Body of pancreas (tissue), 4 donors: ENCODE measurements around the gene CORO7. TPM values are rescaled to one million over a fixed set of nuclear protein-coding genes. Genes with fewer than 3 reads are reported as not detected.

ENCODE experiments used
- ATAC-seq: fragments of 150-250 bp; one replicate; pipeline ENCODE4 v1.9.1; 2016
- DNase-seq, 4 donors: peaks; one replicate each; pipeline ENCODE4 v3.0.0-alpha.2; 2019
- H3K27ac ChIP-seq, 4 donors: fragments of 200-600 bp; sonication (generic); 1 replicate in 3 of 4; 2 replicates in 1 of 4; pipeline versions ENCODE4 v1.5.1 to v1.6.1; 2016 to 2019; ENCODE audit warnings: mild to moderate bottlenecking in 1 of 4, mixed read lengths in 1 of 4, moderate library complexity in 1 of 4
- H3K27me3 ChIP-seq, 2 donors: fragments of 200-600 bp; sonication (generic); one replicate each; pipeline ENCODE4 v1.6.0; 2016; ENCODE audit warnings: mild to moderate bottlenecking in 1 of 2
- H3K36me3 ChIP-seq, 2 donors: fragments of 200-600 bp; sonication (generic); replicated peaks in 1 of 2; 2 replicates each; pipeline ENCODE4 v1.5.1; 2016; ENCODE audit warnings: low read depth in 2 of 2; ENCODE audit not compliant: insufficient read depth in 1 of 2
- H3K4me1 ChIP-seq: fragments of 200-600 bp; sonication (generic); one replicate; pipeline ENCODE4 v1.6.0; 2016
- H3K4me3 ChIP-seq, 2 donors: fragments of 200-600 bp; sonication (generic); 1 replicate in 1 of 2; 2 replicates in 1 of 2; pipeline ENCODE4 v1.5.1; 2016 to 2019
- H3K9me3 ChIP-seq, 3 donors: fragments of 200-600 bp; sonication (generic); 1 replicate in 2 of 3; 2 replicates in 1 of 3; pipeline ENCODE4 v1.5.1; 2016
- POLR2A ChIP-seq, 3 donors: fragments of 450-650 bp; IDR thresholded peaks; one replicate each; pipeline ENCODE4 v1.6.1; 2016; ENCODE audit warnings: antibody characterized with exemption in 3 of 3, mild to moderate bottlenecking in 2 of 3
- WGBS, 2 donors: methylation state at CpG; one replicate each; pipeline ENCODE4 v1.1.5; 2017; 5-methylcytosine and 5-hydroxymethylcytosine counted together
- intact Hi-C: fragments of 100-400 bp; cut with DNase I; formaldehyde crosslinking; loops from one replicate; pipeline ENCODE4 v1.15.1; 2023
- total RNA-seq, 2 donors: library from RNA; depleted of rRNA; stranded (reverse); fragments of >200 nt; gene quantifications; one replicate each; pipeline ENCODE4 v1.1.0, GENCODE V29; 2016
- TF ChIP-seq, protein P1 (sequence below), 7 experiments: fragments of 450-650 bp in 4 of 7; fragments of 200-600 bp in 3 of 7; sonication (generic) in 3 of 7; IDR thresholded peaks; one replicate each; pipeline ENCODE4 v1.5.1; 2016 to 2019; ENCODE audit warnings: antibody characterized with exemption in 7 of 7

The CORO7 gene
- total RNA-seq, 2 donors from 2014 or later, result 13.2 to 48.8 TPM

DNA sequence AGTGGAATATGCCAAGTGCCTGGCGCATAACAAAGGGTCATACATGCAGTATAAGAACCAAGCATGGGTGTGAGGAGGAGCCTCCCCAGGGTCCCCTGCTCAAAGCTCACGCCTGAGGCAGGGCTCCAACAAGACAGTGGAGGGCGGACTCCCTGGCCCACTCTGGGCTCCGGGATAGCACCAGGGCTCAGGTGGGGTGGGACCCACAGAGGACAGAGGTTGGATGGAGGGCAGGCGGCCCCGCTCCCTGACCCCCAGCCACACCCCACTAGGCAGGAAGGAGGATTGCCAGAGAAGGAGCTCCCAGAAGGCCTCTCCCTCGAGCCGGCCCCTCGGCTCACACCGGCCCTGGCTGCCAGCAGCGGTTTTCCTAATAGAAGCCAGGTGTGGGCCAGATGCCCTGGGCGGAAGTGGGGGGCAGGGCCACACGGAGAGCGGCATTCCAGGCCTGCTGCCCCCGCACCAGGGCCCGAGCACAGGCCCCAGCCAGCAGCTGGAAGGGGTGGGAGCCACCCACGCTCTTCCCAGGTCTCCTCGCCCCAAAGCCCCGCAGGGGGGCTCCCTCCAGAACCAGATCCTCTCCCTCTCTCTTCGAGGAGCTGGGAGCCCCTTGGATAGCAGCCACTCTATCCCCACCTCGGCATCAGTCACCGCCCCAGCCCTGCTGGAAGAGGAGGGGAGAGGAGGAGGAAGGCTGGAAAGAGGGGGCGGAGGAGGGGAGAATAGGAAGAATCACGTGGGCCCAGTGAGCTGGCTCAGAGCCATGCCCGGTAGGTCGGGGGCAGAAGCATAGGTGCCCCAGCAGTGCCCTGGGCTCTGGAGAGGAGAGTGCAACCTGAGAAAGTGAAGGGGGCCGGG is 23.8 kb downstream of the CORO7 start:
- peak; percentile 39 for ATAC-seq
- no peaks in the 10 kb centered on the region for H3K36me3 ChIP-seq
- H3K27ac ChIP-seq, result peak overlapping the region in 2 of 4 donors; percentile 42 to 43
- TF ChIP-seq POLR2A (IDR thresholded peaks at IDR 0.05), result no peak
- TF ChIP-seq, protein P1, sequence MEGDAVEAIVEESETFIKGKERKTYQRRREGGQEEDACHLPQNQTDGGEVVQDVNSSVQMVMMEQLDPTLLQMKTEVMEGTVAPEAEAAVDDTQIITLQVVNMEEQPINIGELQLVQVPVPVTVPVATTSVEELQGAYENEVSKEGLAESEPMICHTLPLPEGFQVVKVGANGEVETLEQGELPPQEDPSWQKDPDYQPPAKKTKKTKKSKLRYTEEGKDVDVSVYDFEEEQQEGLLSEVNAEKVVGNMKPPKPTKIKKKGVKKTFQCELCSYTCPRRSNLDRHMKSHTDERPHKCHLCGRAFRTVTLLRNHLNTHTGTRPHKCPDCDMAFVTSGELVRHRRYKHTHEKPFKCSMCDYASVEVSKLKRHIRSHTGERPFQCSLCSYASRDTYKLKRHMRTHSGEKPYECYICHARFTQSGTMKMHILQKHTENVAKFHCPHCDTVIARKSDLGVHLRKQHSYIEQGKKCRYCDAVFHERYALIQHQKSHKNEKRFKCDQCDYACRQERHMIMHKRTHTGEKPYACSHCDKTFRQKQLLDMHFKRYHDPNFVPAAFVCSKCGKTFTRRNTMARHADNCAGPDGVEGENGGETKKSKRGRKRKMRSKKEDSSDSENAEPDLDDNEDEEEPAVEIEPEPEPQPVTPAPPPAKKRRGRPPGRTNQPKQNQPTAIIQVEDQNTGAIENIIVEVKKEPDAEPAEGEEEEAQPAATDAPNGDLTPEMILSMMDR (IDR thresholded peaks at IDR 0.05), result no peak
- no peak overlapping the region for H3K4me3 ChIP-seq
- H3K27me3 ChIP-seq, result no peaks in the 10 kb centered on the region
- no peaks in the 10 kb centered on the region for H3K9me3 ChIP-seq
- no peaks in the 10 kb centered on the region for H3K4me1 ChIP-seq
- DNase-seq, result peak in 1 of 4 donors; percentile 28
- intact Hi-C loops, result no loop called here
- 63 to 74% methylated on average over 9 to 23 of the region's 27 CpGs for WGBS, 2 donors

DNA sequence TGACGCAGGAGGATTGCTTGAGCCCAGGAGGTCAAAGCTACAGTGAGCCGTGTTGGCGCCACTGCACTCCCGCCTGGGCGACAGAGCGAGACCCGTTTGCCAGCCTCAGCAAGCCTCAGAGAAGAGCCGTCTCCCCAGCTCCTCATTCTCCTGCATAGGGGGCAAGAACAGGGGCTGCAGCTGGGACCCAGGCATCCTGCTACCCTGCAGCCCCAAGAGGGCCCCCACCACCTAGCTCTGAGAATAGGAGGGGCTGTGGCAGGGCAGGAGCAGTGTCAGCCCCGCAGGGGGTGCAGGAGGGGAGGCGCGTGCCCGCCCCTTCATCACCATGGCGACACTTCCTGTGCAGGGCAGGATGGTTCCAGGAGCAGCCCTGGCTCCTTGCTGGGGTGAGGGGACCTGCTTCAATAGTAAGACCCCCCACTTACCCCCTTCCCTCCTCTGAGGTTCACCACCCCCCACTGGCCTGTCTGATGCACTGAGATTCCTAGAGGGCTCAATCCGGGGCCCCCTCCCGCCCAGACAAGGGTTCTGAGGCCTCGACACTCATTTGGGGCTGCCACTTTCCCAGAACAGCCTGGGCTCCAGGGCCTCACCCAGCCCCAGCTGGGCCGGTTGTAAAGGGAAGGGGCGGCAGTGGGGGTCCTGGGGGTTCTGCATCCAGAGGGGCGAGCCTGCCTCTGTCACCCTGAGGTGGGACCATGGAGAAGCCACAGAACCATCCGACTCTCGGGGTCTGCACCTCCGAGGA is 24.6 kb downstream of the CORO7 start:
- no peaks in the 10 kb centered on the region for H3K4me1 ChIP-seq
- peak overlapping the region in 1 of 4 donors; percentile 43 for H3K27ac ChIP-seq
- no peak overlapping the region for H3K4me3 ChIP-seq
- H3K9me3 ChIP-seq, result no peaks in the 10 kb centered on the region
- 89 to 92% methylated on average over 12 to 20 of the region's 22 CpGs for WGBS, 2 donors
- intact Hi-C loops, result no loop called here
- TF ChIP-seq POLR2A (IDR thresholded peaks at IDR 0.05), result no peak
- TF ChIP-seq, protein P1 (IDR thresholded peaks at IDR 0.05), result no peak
- H3K36me3 ChIP-seq, result no peaks in the 10 kb centered on the region
- ATAC-seq, result no peak
- DNase-seq, result peak in 1 of 4 donors; percentile 7
- H3K27me3 ChIP-seq, result no peaks in the 10 kb centered on the region

DNA sequence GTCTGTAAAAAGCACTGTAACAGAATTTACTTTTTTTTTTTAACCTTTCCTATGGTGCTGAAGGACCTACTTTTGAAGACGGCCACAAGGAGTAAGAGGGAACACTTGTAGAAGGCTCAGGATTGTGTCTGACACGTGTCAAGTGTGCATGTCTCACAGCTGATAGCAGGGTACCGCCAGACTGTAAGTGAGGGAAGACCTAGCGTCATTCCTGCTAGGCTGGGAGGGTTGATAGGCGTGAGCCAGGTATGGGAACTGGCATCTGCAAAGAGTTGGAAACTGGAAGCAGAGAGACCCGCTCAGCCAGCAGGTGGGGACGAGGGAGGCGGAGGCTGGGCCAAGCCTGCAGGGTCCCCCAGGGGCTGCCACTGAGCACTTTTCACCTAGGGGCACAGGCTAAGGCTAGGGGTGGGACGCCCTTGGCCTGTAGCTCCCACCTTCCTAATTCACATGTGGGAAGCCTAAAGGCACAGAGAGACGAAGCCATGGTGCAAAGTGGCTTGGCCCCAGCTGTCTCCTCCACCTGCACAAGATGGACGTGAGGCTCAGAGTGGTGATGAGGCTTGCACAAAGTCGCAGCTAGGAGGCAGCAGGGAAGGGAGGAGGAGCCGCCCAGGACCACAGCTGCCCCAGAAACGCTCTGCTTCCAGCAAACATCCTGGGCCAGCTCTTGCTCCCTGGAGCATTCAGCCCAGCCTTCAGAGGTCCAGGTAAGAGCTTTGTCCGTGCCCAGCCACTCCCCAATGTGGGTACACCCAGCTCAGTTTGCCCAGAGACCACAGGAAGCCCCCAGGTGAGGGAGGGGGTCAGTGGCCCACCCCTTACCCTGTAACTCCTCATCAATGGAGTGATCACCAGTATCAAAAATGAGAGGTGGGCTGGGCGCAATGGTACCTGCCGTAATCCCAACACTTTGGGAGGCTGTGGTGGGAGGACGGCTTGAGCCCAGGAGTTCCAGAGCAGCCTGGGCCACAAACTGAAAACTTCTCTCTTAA is 25.8 kb downstream of the CORO7 start:
- no peak for ATAC-seq
- intact Hi-C loops, result no loop called here
- H3K4me3 ChIP-seq, result no peak overlapping the region
- H3K4me1 ChIP-seq, result no peaks in the 10 kb centered on the region
- DNase-seq, result no peak
- H3K9me3 ChIP-seq, result no peaks in the 10 kb centered on the region
- H3K27ac ChIP-seq, result no peak overlapping the region
- TF ChIP-seq, protein P1 (IDR thresholded peaks at IDR 0.05), result no peak
- TF ChIP-seq POLR2A (IDR thresholded peaks at IDR 0.05), result no peak
- no peaks in the 10 kb centered on the region for H3K27me3 ChIP-seq
- H3K36me3 ChIP-seq, result no peaks in the 10 kb centered on the region
- 83 to 88% methylated on average over 11 to 18 of the region's 18 CpGs for WGBS, 2 donors

DNA sequence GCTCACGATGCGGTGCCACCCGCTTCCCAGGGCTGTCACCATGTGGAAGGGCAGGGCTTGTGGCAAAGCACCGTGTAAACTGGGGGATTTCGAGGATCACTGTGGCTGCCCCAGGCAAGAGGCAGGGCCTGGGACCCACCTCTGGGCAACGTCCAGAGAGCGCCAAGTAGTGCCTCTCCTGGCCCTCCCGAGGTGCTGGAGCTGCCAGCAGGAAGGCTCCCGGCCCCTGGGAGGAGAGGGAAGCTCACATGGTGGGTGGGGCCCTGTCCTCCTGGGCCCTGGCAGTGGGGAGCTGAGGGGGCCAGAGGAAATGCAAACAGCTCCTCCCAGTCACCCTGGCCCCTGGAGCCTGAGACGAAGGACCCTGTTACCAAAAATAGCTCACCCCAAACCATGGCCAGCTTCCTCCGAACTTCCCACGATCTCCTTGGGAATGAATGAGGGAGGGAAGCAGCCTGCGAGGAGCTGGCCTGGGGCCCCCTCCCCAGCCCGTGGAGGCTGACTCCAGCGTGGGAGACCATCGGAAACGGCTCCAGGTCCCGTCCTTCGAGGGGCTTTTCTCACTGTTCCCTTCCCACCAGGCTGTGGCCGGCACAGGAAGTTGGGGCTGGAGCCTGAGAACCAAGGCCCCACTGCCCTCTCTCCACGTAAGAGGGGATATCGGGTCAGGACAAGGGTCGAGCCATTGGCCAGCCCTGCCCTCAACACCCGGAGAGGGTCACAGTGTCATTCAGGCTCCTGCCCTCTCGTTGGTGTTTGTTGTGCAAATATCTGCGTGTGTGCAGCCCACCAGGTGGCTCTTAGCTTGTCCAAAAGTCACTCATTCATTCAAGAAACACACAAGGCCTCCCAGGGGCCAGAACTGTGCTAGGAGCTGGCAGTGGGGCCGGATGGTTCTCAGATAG is 27.1 kb downstream of the CORO7 start:
- intact Hi-C loops, result no loop called here
- 72 to 73% methylated on average over 13 to 26 of the region's 27 CpGs for WGBS, 2 donors
- H3K4me1 ChIP-seq, result no peaks in the 10 kb centered on the region
- DNase-seq (peak in 1 of 4 donors; percentile 10), ATAC-seq (no peak)
- no peak overlapping the region for H3K4me3 ChIP-seq
- H3K9me3 ChIP-seq, result no peaks in the 10 kb centered on the region
- TF ChIP-seq, protein P1 (IDR thresholded peaks at IDR 0.05), result no peak
- no peak for TF ChIP-seq POLR2A (IDR thresholded peaks at IDR 0.05)
- H3K36me3 ChIP-seq, result no peaks in the 10 kb centered on the region
- peak overlapping the region in 1 of 4 donors; percentile 25 for H3K27ac ChIP-seq
- no peaks in the 10 kb centered on the region for H3K27me3 ChIP-seq
